ENCODE data around the gene CLIC3.

Gene CLIC3

DNA sequence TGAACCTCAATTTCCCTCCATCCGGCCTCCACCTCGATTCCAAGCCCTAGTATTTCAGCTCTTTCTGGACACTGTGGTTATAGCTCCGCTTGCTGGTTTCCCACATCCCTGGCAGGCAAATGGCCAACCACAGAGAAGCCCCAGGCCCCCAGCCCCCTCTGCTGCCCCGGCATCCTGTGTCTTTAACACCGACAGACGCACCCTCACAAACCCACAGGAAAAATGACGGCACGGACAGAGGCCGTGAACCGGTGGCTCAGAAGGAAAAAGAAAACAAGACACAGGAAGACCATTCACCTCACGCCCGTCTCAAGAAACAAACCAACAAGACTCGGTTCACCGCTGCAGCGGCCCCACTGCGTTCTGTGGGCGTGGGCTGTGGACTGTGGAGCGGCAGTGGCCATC, 1.5 kb upstream of the CLIC3 start:
- no peak for DNase-seq

GRCh38 chr9:136997371-136997770, 1.0 kb upstream of the CLIC3 start:
- no peak for DNase-seq

- peak; percentile 72 for DNase-seq
Measured at GRCh38 chr9:136995772-136996311, 526 bp downstream of the CLIC3 start.

DNA sequence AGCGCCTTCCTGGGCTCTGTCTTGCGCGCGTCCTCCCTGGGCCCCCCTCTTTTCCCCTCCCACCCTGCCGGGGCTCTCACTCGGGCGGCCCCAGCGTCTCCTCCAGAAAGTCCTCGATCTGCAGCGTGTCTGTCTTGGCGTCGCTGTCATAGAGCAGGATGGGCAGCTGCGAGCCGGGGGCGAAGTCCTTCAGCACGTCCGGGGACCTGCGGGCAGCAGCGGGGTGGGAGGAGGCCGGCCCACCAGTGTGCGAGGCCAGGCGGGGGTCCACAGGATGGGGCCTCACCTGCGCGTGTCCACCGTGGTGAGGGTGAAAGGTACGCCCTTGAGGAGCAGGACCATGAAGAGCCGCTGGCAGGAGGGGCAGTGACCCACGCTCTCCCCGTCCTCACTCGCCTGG, 1.0 kb downstream of the CLIC3 start:
- peak; percentile 70 for DNase-seq

- no peak for DNase-seq
Measured at GRCh38 chr9:136994888-136995230, 1.5 kb downstream of the CLIC3 start.

- peak; percentile 62 for DNase-seq
Measured at GRCh38 chr9:136994180-136994887, 2.0 kb downstream of the CLIC3 start.

DNA sequence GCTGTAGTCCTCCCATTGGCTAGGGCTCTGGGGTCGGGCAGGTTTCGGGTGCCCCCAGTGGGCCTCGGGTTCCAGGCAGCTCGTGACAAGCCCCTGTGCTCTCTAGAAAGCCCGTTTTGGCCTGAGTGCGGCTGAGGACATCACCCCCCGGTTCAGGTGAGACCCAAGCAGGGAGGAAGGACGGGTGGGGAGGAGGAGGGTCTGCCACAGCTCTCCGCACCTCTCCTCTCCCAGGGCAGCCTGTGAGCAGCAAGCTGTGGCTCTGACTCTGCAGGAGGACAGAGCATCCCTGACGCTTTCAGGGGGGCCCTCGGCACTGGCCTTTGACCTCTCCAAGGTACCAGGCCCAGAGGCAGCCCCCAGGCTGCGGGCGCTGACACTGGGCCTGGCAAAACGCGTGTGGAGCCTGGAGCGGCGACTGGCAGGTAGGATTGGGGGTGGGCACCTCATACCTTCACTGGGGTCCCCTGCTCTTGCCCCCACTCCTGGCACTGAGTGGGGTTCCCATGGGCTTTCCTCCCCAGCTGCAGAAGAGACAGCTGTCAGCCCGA, 3.5 kb downstream of the CLIC3 start:
- DNase-seq, result no peak

DNA sequence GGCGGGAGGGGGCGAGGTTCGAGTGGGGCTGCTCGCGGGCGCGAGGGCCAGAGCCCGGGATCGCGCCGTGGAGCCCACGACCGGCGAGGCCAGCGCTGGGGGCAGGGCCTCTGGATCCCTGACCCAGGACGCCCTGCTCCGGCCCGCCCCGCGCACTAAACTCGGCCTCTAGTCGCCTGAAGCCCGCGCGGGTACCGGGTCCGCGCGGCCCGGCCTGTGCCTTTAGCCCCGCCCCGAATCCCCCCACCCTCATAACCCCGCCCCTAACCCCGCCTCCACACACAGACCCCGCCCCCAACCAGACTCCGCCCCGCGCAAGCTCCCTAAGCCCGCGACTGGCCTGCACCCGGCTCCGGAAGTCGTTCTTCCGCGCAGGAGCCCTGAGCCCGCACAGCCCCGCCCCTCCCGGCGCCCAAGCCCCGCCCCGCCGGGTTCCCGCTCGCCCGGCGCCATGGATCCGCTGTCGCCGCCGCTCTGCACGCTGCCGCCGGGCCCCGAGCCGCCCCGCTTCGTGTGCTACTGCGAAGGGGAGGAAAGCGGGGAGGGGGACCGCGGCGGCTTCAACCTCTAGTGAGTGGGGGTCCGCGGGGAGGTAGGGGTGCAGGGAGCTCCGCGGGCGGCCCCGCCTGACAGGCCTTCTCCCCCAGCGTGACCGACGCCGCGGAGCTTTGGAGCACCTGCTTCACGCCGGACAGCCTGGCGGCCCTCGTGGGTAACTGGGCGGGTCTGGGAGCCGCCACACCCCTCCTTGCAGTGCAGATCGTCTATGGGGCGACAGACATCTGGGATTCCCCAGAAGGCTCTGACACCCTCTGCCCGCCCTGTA, 4.2 kb downstream of the CLIC3 start, which contains the start of gene PAXX:
Gene PAXX, plus strand, starts transcription at position 430 of the 826 bp plus-strand sequence. Its CDS starts 22 bp downstream, at position 452.
- DNase-seq, result peak; percentile 98

DNA sequence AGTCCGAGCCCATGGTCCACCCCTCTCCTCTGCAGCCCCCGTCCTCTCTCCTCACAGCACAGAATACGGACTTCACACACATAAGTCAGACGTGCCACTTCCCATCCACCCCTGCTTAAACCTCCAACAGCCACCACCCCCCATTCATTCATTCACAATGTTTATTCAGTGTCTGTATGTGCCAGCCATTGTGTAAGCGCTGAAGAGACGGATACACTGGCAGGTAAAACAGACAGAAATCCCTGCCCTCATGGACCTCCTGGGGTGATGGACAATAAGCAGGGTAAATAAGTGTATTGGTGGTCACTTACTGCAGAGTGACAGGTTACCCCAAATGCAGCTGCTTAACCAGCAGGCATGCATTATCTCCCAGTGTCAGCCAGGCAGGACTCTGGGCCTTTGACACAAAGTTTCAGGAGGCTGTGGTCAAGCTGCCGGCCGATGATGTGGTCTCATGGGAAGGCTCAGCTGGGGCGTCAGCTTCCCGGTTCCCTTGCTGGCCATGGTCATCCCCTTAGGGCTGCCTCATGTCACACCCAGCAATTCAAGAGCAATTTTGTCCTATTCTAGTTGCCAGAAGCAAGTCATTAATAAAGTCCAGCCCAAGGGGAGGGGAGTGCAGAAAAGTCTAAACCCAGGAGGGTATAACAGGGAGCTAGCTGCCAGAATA, 6.0 kb downstream of the CLIC3 start:
- DNase-seq, result no peak

DNA sequence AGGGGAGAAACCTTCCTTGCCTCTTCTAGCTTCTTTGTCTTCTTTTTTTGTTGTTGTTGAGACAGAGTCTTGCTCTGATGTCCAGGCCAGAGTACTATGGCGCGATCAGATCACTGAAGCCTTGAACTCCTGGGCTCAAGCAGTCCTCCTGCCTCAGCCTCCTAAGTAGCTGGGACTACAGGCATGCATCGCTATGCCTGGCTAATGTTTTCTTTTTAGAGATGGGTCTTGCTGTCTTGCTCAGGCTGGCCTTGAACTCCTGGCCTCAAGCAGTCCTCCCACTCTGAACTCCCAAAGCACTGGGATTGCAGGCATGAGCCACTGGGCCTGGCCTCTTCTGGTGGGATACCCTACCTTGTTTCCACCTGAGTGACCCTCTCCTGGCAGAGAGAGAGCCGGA, 7.5 kb downstream of the CLIC3 start:
- DNase-seq, result no peak

GRCh38 chr9:136985853-136986252, 10.5 kb downstream of the CLIC3 start:
- DNase-seq, result no peak

GRCh38 chr9:136985027-136985602, 11.3 kb downstream of the CLIC3 start:
- no peak for DNase-seq

- no peak for DNase-seq
Measured at GRCh38 chr9:136984464-136985026, 11.8 kb downstream of the CLIC3 start.

DNA sequence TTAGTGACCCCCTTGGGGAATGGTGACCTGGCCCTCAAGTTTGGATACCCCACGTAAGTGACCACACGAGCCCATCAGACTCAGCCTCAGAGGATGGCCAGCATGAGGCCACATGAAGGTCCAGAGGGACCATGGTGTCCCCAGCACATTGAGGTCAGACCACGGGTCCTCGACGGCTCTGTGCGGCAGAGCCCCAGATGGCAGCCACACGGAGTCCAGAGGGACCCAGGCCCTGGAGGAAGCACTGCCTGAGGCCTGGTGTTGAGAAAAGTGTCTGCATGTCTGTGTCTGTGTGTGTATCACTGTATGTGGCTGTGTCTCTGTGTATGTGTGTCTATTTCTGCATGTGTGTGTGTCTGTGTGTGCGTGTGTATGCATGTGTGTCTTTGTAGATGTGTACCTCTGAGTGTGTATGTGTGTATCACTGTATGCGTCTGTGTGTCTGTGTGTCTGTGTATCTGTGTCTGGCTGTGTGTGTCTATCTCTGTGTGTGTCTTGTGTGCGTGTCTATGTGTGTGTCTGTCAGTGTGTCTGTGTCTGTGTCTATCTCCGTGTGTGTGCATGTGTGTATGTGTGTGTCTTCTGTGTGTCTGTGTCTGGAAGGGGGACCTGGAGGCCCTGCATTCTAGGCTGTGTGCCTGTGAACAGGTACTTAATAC, 12.6 kb downstream of the CLIC3 start:
- DNase-seq, result no peak

DNA sequence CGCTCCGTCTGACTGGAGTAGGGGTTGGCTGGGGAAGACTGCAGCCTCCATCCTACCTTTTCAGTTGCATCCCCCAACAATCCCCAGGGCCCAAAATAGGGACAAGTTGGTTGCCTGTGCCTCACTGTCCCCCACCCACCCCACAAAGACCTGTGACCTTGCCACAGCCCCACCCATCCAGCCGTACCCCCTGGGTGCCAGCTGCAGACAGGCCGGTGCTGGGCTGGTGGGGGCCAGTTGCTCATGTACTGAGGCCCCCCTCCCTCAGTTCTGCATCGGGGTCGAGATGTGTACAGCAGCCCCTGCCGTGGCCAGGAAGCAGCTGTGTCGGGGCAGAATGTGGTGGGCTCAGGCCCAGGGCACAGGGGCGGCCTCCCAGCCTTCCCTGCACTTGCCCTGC, 13.2 kb downstream of the CLIC3 start:
- no peak for DNase-seq

GRCh38 chr9:136982232-136983051, 13.9 kb downstream of the CLIC3 start, which contains the start of gene LCNL1:
TSS of gene LCNL1 (plus strand) at chr9:136982993. CDS start at chr9:136983587, 594 bp downstream.
- no peak for DNase-seq

DNA sequence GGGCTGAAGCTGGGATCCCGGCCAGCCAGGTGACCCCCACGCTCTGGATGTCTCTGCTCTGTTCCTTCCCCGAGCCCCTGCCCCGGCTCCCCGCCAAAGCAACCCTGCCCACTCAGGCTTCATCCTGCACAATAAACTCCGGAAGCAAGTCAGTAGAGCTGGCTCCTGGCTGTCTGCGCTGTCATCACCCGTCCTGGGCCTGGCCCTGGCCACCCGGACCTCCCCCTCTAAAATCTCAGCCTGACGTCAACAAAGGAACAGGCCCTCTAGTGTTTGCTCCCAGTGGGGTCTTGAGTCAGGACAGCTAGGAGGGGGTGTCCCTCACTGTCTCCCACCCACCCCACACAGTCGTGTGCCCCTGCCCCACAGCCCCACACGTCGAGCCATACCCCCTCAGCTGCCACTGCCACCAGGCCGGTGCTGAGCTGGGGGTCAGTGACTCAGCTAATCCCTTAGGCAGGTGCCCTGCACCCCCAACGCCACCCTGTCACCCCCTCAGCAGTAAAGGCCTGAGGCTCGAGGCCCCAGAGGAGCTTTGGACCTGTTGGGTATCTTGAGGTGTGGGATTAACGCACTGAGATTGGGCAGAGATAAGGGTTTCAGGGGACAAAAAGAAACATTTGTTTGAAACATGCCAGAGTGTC, 14.7 kb downstream of the CLIC3 start:
- DNase-seq, result no peak

- no peak for DNase-seq
Measured at GRCh38 chr9:136980669-136981478, 15.5 kb downstream of the CLIC3 start.
